ENCODE data around the gene SLC43A2. TPM values are rescaled to one million over a fixed set of nuclear protein-coding genes. Genes with fewer than 3 reads are reported as not detected.

Gene SLC43A2
- polyA plus RNA-seq, 1 donor (not counting 4 experiments of a cell fraction or from before 2014, with no cell fraction given), result 12.7 TPM

- no peaks in the 10 kb centered on the region for H3K27me3 ChIP-seq (ENCODE audit: control insufficient read depth, extremely low read depth, insufficient read depth, low read length)
- no peak overlapping the region for H3K4me2 ChIP-seq (ENCODE audit: control insufficient read depth, extremely low read depth, insufficient read depth, low read depth, low read length)
- H3K9me3 ChIP-seq (ENCODE audit: control insufficient read depth, low read depth, low read length), result no peaks in the 10 kb centered on the region
- H3K36me3 ChIP-seq (ENCODE audit: control insufficient read depth in 2 of 2, extremely low read depth in 1 of 2, insufficient read depth in 2 of 2, low read length in 2 of 2), result peaks cover 22 to 24% of the 10 kb centered on the region in 2 experiments
- H4K20me1 ChIP-seq (ENCODE audit: control insufficient read depth, extremely low read depth, insufficient read depth, low read length), result no peaks in the 10 kb centered on the region
- H3K9ac ChIP-seq (ENCODE audit: control insufficient read depth, extremely low read depth, insufficient read depth, low read length), result no peak overlapping the region
- peaks cover 25% of the 10 kb centered on the region for H3K4me1 ChIP-seq (ENCODE audit: control insufficient read depth, extremely low read depth, insufficient read depth, low read length)
- no peak overlapping the region for H2AFZ ChIP-seq (ENCODE audit: control insufficient read depth, low read length)
- TF ChIP-seq, protein P1, sequence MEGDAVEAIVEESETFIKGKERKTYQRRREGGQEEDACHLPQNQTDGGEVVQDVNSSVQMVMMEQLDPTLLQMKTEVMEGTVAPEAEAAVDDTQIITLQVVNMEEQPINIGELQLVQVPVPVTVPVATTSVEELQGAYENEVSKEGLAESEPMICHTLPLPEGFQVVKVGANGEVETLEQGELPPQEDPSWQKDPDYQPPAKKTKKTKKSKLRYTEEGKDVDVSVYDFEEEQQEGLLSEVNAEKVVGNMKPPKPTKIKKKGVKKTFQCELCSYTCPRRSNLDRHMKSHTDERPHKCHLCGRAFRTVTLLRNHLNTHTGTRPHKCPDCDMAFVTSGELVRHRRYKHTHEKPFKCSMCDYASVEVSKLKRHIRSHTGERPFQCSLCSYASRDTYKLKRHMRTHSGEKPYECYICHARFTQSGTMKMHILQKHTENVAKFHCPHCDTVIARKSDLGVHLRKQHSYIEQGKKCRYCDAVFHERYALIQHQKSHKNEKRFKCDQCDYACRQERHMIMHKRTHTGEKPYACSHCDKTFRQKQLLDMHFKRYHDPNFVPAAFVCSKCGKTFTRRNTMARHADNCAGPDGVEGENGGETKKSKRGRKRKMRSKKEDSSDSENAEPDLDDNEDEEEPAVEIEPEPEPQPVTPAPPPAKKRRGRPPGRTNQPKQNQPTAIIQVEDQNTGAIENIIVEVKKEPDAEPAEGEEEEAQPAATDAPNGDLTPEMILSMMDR (optimal IDR thresholded peaks at IDR 0.05 in 1 of 3, IDR thresholded peaks at IDR 0.05 in 1 of 3, conservative IDR thresholded peaks at IDR 0.05 in 1 of 3; ENCODE audit: extremely low read depth in 1 of 3, insufficient read depth in 2 of 3, low read length in 3 of 3), result no peak
- no peak for TF ChIP-seq EZH2 (IDR thresholded peaks at IDR 0.05; ENCODE audit: low read length)
- H3K79me2 ChIP-seq (ENCODE audit: control insufficient read depth, insufficient read depth, low read length), result no peaks in the 10 kb centered on the region
- H3K4me3 ChIP-seq (ENCODE audit: control insufficient read depth in 2 of 3, extremely low read depth in 1 of 3, insufficient read depth in 2 of 3, low read depth in 1 of 3, low read length in 3 of 3), result no peak overlapping the region
- peak; percentile 15 for DNase-seq (ENCODE audit: low read depth, low spot score)
- H3K27ac ChIP-seq (ENCODE audit: control insufficient read depth, insufficient read depth, low read length), result no peak overlapping the region
- dilution Hi-C loops (cut with MboI; ENCODE audit: extremely low pct_ligation_motif_present, low sequenced_read_pairs), result no loop called here
- FAIRE-seq, result peak; percentile 89
- H3K9me1 ChIP-seq (ENCODE audit: control insufficient read depth, extremely low read depth, insufficient read depth, low read length), result peaks cover 2% of the 10 kb centered on the region
Observed at GRCh38 chr17:1545618-1546017, 83.0 kb downstream of the SLC43A2 start.

GRCh38 chr17:1542316-1542715, 86.3 kb downstream of the SLC43A2 start:
- FAIRE-seq (no peak), DNase-seq (ENCODE audit: low read depth, low spot score) (no peak)
- H3K27me3 ChIP-seq (ENCODE audit: control insufficient read depth, extremely low read depth, insufficient read depth, low read length), result no peaks in the 10 kb centered on the region
- H3K4me1 ChIP-seq (ENCODE audit: control insufficient read depth, extremely low read depth, insufficient read depth, low read length), result peaks cover 19% of the 10 kb centered on the region
- no peaks in the 10 kb centered on the region for H4K20me1 ChIP-seq (ENCODE audit: control insufficient read depth, extremely low read depth, insufficient read depth, low read length)
- no peak overlapping the region for H3K27ac ChIP-seq (ENCODE audit: control insufficient read depth, insufficient read depth, low read length)
- no peak overlapping the region for H3K4me2 ChIP-seq (ENCODE audit: control insufficient read depth, extremely low read depth, insufficient read depth, low read depth, low read length)
- H3K36me3 ChIP-seq (ENCODE audit: control insufficient read depth in 2 of 2, extremely low read depth in 1 of 2, insufficient read depth in 2 of 2, low read length in 2 of 2), result peaks cover 28 to 30% of the 10 kb centered on the region in 2 experiments
- no peak overlapping the region for H2AFZ ChIP-seq (ENCODE audit: control insufficient read depth, low read length)
- no peaks in the 10 kb centered on the region for H3K79me2 ChIP-seq (ENCODE audit: control insufficient read depth, insufficient read depth, low read length)
- no peak overlapping the region for H3K4me3 ChIP-seq (ENCODE audit: control insufficient read depth in 2 of 3, extremely low read depth in 1 of 3, insufficient read depth in 2 of 3, low read depth in 1 of 3, low read length in 3 of 3)
- dilution Hi-C loops (cut with MboI; ENCODE audit: extremely low pct_ligation_motif_present, low sequenced_read_pairs), result no loop called here
- H3K9ac ChIP-seq (ENCODE audit: control insufficient read depth, extremely low read depth, insufficient read depth, low read length), result no peak overlapping the region
- no peak for TF ChIP-seq EZH2 (IDR thresholded peaks at IDR 0.05; ENCODE audit: low read length)
- TF ChIP-seq, protein P1 (optimal IDR thresholded peaks at IDR 0.05 in 1 of 3, IDR thresholded peaks at IDR 0.05 in 1 of 3, conservative IDR thresholded peaks at IDR 0.05 in 1 of 3; ENCODE audit: extremely low read depth in 1 of 3, insufficient read depth in 2 of 3, low read length in 3 of 3), result no peak
- no peaks in the 10 kb centered on the region for H3K9me3 ChIP-seq (ENCODE audit: control insufficient read depth, low read depth, low read length)
- H3K9me1 ChIP-seq (ENCODE audit: control insufficient read depth, extremely low read depth, insufficient read depth, low read length), result peaks cover 2% of the 10 kb centered on the region
